WTC11 (cell line): Measurements from ENCODE around the gene DIRAS2.

ENCODE experiments used
- E2F5 ChIP-seq: sonication (generic); formaldehyde crosslinking; IDR thresholded peaks from 2 replicates; pipeline ENCODE4 v1.8.1; 2022; ENCODE audit warnings: mild to moderate bottlenecking, moderate library complexity, missing genetic modification reagents
- IRF1 ChIP-seq: sonication (generic); formaldehyde crosslinking; IDR thresholded peaks from 2 replicates; pipeline ENCODE4 v1.8.0; 2023; ENCODE audit warnings: missing genetic modification reagents
- SP1 ChIP-seq: sonication (generic); formaldehyde crosslinking; conservative IDR thresholded peaks from 2 replicates; pipeline ENCODE4 v1.8.1; 2022; ENCODE audit warnings: missing genetic modification reagents
- TCF7 ChIP-seq: sonication (generic); formaldehyde crosslinking; IDR thresholded peaks from 2 replicates; pipeline ENCODE4 v1.8.0; 2022; ENCODE audit warnings: mild to moderate bottlenecking, low read depth, missing genetic modification reagents, moderate library complexity
- TF ChIP-seq, protein P1 (sequence below): fragments of 250-450 bp; sonication (Bioruptor Pico); IDR thresholded peaks from 2 replicates; pipeline ENCODE4 v2.1.2; 2022; ENCODE audit warnings: mild to moderate bottlenecking, moderate library complexity

DNA sequence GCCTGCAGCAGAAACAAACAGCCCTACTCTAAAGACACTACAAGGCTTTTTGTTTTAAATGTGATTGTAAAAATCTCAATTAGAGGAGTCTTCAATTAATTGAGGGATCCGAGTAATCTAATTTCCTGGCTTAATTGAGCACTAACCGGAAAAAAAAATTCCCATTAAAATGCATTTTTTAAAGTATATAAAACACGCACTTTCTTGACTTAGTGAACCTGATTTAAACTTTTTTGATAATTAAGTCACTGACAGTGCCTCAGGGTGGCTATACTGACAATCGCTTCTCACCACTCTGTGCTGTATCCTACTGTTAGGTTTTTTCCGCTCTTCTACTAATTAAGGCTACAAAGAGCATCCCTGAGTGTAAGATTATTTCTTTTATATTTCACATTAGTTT, 44.4 kb downstream of the DIRAS2 start:
- TF ChIP-seq SP1 (CRISPR knock-in tag) = no peak
- no peak for TF ChIP-seq IRF1 (CRISPR knock-in tag)
- no peak for TF ChIP-seq TCF7 (CRISPR knock-in tag)
- no peak for TF ChIP-seq E2F5 (CRISPR knock-in tag)
- TF ChIP-seq, protein P1, sequence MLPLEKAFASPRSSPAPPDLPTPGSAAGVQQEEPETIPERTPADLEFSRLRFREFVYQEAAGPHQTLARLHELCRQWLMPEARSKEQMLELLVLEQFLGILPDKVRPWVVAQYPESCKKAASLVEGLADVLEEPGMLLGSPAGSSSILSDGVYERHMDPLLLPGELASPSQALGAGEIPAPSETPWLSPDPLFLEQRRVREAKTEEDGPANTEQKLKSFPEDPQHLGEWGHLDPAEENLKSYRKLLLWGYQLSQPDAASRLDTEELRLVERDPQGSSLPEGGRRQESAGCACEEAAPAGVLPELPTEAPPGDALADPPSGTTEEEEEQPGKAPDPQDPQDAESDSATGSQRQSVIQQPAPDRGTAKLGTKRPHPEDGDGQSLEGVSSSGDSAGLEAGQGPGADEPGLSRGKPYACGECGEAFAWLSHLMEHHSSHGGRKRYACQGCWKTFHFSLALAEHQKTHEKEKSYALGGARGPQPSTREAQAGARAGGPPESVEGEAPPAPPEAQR = no peak
